ENCODE data around the gene PCDHGC3. TPM values are rescaled to one million over a fixed set of nuclear protein-coding genes. Genes with fewer than 3 reads are reported as not detected.
"Not testable (repeated sequence)": the region's sequence is repeated elsewhere in the genome, so short reads cannot be mapped to it uniquely, and the experiment has no call there.

PCDHGC3 gene
- total RNA-seq, 1 experiment from 2014 or later, result 1.2 TPM

GRCh38 chr5:141431286-141431685 is 44.5 kb upstream of the PCDHGC3 start:
- Histone ChIP-seq H3K9me2 (ENCODE audit: insufficient read depth) (no peaks in the 10 kb centered on the region), H3K27me3 (ENCODE audit: insufficient read depth, low read length) (no peaks in the 10 kb centered on the region), H3K9ac (ENCODE audit: low read length) (no peak overlapping the region), H3K4me1 (ENCODE audit: control insufficient read depth in 1 of 2, insufficient read depth in 2 of 2, low read length in 2 of 2) (no peaks in the 10 kb centered on the region), H3K36me3 (ENCODE audit: control insufficient read depth in 1 of 2, insufficient read depth in 2 of 2, low read length in 2 of 2) (no peaks in the 10 kb centered on the region), H4K20me1 (ENCODE audit: insufficient read depth) (no peaks in the 10 kb centered on the region), H3K4me3 (replicated peaks in 1 of 2; ENCODE audit: low read depth in 1 of 2, low read length in 2 of 2) (no peak overlapping the region), H3K27ac (ENCODE audit: low read depth, low read length) (no peak overlapping the region), H3K9me3 (ENCODE audit: control insufficient read depth in 1 of 2, insufficient read depth in 1 of 2, low read depth in 1 of 2, low read length in 2 of 2) (peaks cover 0 to 8% of the 10 kb centered on the region in 2 experiments; a peak in 2 of 4 replicates), H2AFZ (ENCODE audit: low read depth, low read length, poor library complexity, severe bottlenecking) (no peak overlapping the region), H3K79me2 (ENCODE audit: insufficient read depth, low read length) (no peaks in the 10 kb centered on the region), H3K4me2 (ENCODE audit: low read length) (no peak overlapping the region)
- BruUV-seq (replicated peaks), result no TSS peak
- TF ChIP-seq YY1 (IDR thresholded peaks at IDR 0.05; ENCODE audit: extremely low read depth, insufficient replicate concordance, low read depth, low read length), result no peak
- no peak for TF ChIP-seq SP1 (IDR thresholded peaks at IDR 0.05; ENCODE audit: low read depth)
- no peak for TF ChIP-seq ELF1 (IDR thresholded peaks at IDR 0.05; ENCODE audit: borderline replicate concordance, low read depth)
- TF ChIP-seq SIN3A (IDR thresholded peaks at IDR 0.05; ENCODE audit: low read depth), result no peak
- TF ChIP-seq REST (IDR thresholded peaks at IDR 0.05; ENCODE audit: low read depth), result no peak
- TF ChIP-seq EZH2phosphoT487 (IDR thresholded peaks at IDR 0.05; ENCODE audit: borderline replicate concordance), result no peak
- TF ChIP-seq ZBTB33 (IDR thresholded peaks at IDR 0.05; ENCODE audit: extremely low read depth, insufficient replicate concordance, low read length), result no peak
- ChIA-PET RAD21 (ENCODE audit: low non-redundant PET in 1 of 2, low total read pairs in 2 of 2, uncharacterized antibody in 2 of 2, unreplicated experiment in 2 of 2) (no interaction called here), POLR2A (no interaction called here), CTCF (interaction anchor here (1.5 kb wide), 1 partner anchor 19 kb away, joined by 4 read pairs; the partner anchor contains the start of gene PCDHGA10)
- no peak for DNase-seq (ENCODE audit: low read depth, low spot score)
- no peak for ATAC-seq
- intact Hi-C loops (cut with micrococcal nuclease), result no loop called here

DNA sequence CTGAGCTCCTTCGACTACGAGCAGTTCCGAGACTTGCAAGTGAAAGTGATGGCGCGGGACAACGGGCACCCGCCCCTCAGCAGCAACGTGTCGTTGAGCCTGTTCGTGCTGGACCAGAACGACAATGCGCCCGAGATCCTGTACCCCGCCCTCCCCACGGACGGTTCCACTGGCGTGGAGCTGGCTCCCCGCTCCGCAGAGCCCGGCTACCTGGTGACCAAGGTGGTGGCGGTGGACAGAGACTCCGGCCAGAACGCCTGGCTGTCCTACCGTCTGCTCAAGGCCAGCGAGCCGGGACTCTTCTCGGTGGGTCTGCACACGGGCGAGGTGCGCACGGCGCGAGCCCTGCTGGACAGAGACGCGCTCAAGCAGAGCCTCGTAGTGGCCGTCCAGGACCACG is 43.5 kb upstream of the PCDHGC3 start:
- H3K27me3 ChIP-seq (ENCODE audit: insufficient read depth, low read length); POLR2A ChIA-PET; H3K9me2 ChIP-seq (ENCODE audit: insufficient read depth); intact Hi-C loops (cut with micrococcal nuclease); H3K4me2 ChIP-seq (ENCODE audit: low read length); DNase-seq (ENCODE audit: low read depth, low spot score); H4K20me1 ChIP-seq (ENCODE audit: insufficient read depth); H3K27ac ChIP-seq (ENCODE audit: low read depth, low read length); BruUV-seq (replicated peaks); H3K79me2 ChIP-seq (ENCODE audit: insufficient read depth, low read length); H3K4me3 ChIP-seq (replicated peaks in 1 of 2; ENCODE audit: low read depth in 1 of 2, low read length in 2 of 2); CTCF ChIA-PET; H2AFZ ChIP-seq (ENCODE audit: low read depth, low read length, poor library complexity, severe bottlenecking); H3K9ac ChIP-seq (ENCODE audit: low read length); H3K4me1 ChIP-seq (ENCODE audit: control insufficient read depth in 1 of 2, insufficient read depth in 2 of 2, low read length in 2 of 2); H3K9me3 ChIP-seq (ENCODE audit: control insufficient read depth in 1 of 2, insufficient read depth in 1 of 2, low read depth in 1 of 2, low read length in 2 of 2); ATAC-seq; RAD21 ChIA-PET (ENCODE audit: low non-redundant PET in 1 of 2, low total read pairs in 2 of 2, uncharacterized antibody in 2 of 2, unreplicated experiment in 2 of 2); H3K36me3 ChIP-seq (ENCODE audit: control insufficient read depth in 1 of 2, insufficient read depth in 2 of 2, low read length in 2 of 2): not testable (repeated sequence)

GRCh38 chr5:141432726-141433125 is 43.0 kb upstream of the PCDHGC3 start:
- ATAC-seq; RAD21 ChIA-PET (ENCODE audit: low non-redundant PET in 1 of 2, low total read pairs in 2 of 2, uncharacterized antibody in 2 of 2, unreplicated experiment in 2 of 2); BruUV-seq (replicated peaks): not testable (repeated sequence)

More at GRCh38 chr5:141432726-141433125, 43.0 kb upstream of the PCDHGC3 start:
- CTCF ChIA-PET; H3K27me3 ChIP-seq (ENCODE audit: insufficient read depth, low read length); H3K79me2 ChIP-seq (ENCODE audit: insufficient read depth, low read length); intact Hi-C loops (cut with micrococcal nuclease); H3K9me3 ChIP-seq (ENCODE audit: control insufficient read depth in 1 of 2, insufficient read depth in 1 of 2, low read depth in 1 of 2, low read length in 2 of 2); H3K4me3 ChIP-seq (replicated peaks in 1 of 2; ENCODE audit: low read depth in 1 of 2, low read length in 2 of 2); H3K9ac ChIP-seq (ENCODE audit: low read length); H3K9me2 ChIP-seq (ENCODE audit: insufficient read depth); H3K4me1 ChIP-seq (ENCODE audit: control insufficient read depth in 1 of 2, insufficient read depth in 2 of 2, low read length in 2 of 2); H3K4me2 ChIP-seq (ENCODE audit: low read length); H3K36me3 ChIP-seq (ENCODE audit: control insufficient read depth in 1 of 2, insufficient read depth in 2 of 2, low read length in 2 of 2); H3K27ac ChIP-seq (ENCODE audit: low read depth, low read length); H4K20me1 ChIP-seq (ENCODE audit: insufficient read depth); POLR2A ChIA-PET; DNase-seq (ENCODE audit: low read depth, low spot score); H2AFZ ChIP-seq (ENCODE audit: low read depth, low read length, poor library complexity, severe bottlenecking): not testable (repeated sequence)
